Measurements from ENCODE around the gene NEK1. TPM values are rescaled to one million over a fixed set of nuclear protein-coding genes. Genes with fewer than 3 reads are reported as not detected.
"Not testable (repeated sequence)": the region's sequence is repeated elsewhere in the genome, so short reads cannot be mapped to it uniquely, and the experiment has no call there.

NEK1 gene
- total RNA-seq, 2 donors from 2014 or later = 6.9 to 7.4 TPM

GRCh38 chr4:169571435-169571834, 40.9 kb downstream of the NEK1 start:
- Histone ChIP-seq H3K36me3 (no peaks in the 10 kb centered on the region), H3K4me1 (no peaks in the 10 kb centered on the region), H3K27me3 (no peaks in the 10 kb centered on the region), H3K27ac (no peak overlapping the region), H3K9me3 (no peaks in the 10 kb centered on the region), H3K4me3 (no peak overlapping the region), H3K9ac (ENCODE audit: low read depth in 2 of 2, low read length in 2 of 2) (no peak overlapping the region)
- intact Hi-C loops (cut with DNase I) = no loop called here
- TF ChIP-seq CTCF (IDR thresholded peaks at IDR 0.05) = no peak
- DNase-seq = no peak

GRCh38 chr4:169571012-169571411, 41.4 kb downstream of the NEK1 start:
- H3K27me3 ChIP-seq; H3K36me3 ChIP-seq; H3K4me3 ChIP-seq; H3K4me1 ChIP-seq; intact Hi-C loops (cut with DNase I); DNase-seq; H3K27ac ChIP-seq; H3K9ac ChIP-seq (ENCODE audit: low read depth in 2 of 2, low read length in 2 of 2); H3K9me3 ChIP-seq: not testable (repeated sequence)

- DNase-seq; H3K4me3 ChIP-seq; H3K27me3 ChIP-seq; H3K27ac ChIP-seq; H3K9me3 ChIP-seq; H3K9ac ChIP-seq (ENCODE audit: low read depth in 2 of 2, low read length in 2 of 2); H3K4me1 ChIP-seq; H3K36me3 ChIP-seq; intact Hi-C loops (cut with DNase I): not testable (repeated sequence)
These were observed 42.1 kb downstream of the NEK1 start for GRCh38 chr4:169570266-169570665.

GRCh38 chr4:169569188-169569587, 43.2 kb downstream of the NEK1 start:
- DNase-seq; intact Hi-C loops (cut with DNase I); H3K27me3 ChIP-seq; H3K9me3 ChIP-seq; H3K4me1 ChIP-seq; H3K27ac ChIP-seq; H3K4me3 ChIP-seq; H3K36me3 ChIP-seq; H3K9ac ChIP-seq (ENCODE audit: low read depth in 2 of 2, low read length in 2 of 2): not testable (repeated sequence)

- H3K4me3 ChIP-seq = no peak overlapping the region
- no peak overlapping the region for H3K27ac ChIP-seq
- H3K36me3 ChIP-seq = no peaks in the 10 kb centered on the region
- H3K9ac ChIP-seq (ENCODE audit: low read depth in 2 of 2, low read length in 2 of 2) = no peak overlapping the region
- intact Hi-C loops (cut with DNase I) = no loop called here
- DNase-seq = no peak
- no peak for TF ChIP-seq CTCF (IDR thresholded peaks at IDR 0.05)
- no peaks in the 10 kb centered on the region for H3K27me3 ChIP-seq
- H3K9me3 ChIP-seq = no peaks in the 10 kb centered on the region
- no peaks in the 10 kb centered on the region for H3K4me1 ChIP-seq
These were observed 44.5 kb downstream of the NEK1 start for GRCh38 chr4:169567916-169568315.

GRCh38 chr4:169566021-169566818, 46.2 kb downstream of the NEK1 start:
- H3K36me3 ChIP-seq = no peaks in the 10 kb centered on the region
- no peaks in the 10 kb centered on the region for H3K9me3 ChIP-seq
- no peaks in the 10 kb centered on the region for H3K27me3 ChIP-seq
- H3K9ac ChIP-seq (ENCODE audit: low read depth in 2 of 2, low read length in 2 of 2) = no peak overlapping the region
- no peaks in the 10 kb centered on the region for H3K4me1 ChIP-seq
- intact Hi-C loops (cut with DNase I) = no loop called here
- no peak overlapping the region for H3K4me3 ChIP-seq
- DNase-seq = peak; percentile 34
- TF ChIP-seq CTCF (IDR thresholded peaks at IDR 0.05) = peak; percentile 61
- H3K27ac ChIP-seq = no peak overlapping the region

- Histone ChIP-seq H3K36me3 (no peaks in the 10 kb centered on the region), H3K4me1 (no peaks in the 10 kb centered on the region), H3K4me3 (no peak overlapping the region), H3K9ac (ENCODE audit: low read depth in 2 of 2, low read length in 2 of 2) (no peak overlapping the region), H3K9me3 (no peaks in the 10 kb centered on the region), H3K27ac (no peak overlapping the region), H3K27me3 (no peaks in the 10 kb centered on the region)
- no peak for DNase-seq
- no peak for TF ChIP-seq CTCF (IDR thresholded peaks at IDR 0.05)
- intact Hi-C loops (cut with DNase I) = no loop called here
These were observed 46.8 kb downstream of the NEK1 start for GRCh38 chr4:169565606-169566005.
